Right lobe of liver (tissue), 4 donors: ENCODE results near the gene FBXL13.

Experiments
- CTCF ChIP-seq, 4 donors: fragments of 200-600 bp in 3 of 4; fragments of 450-650 bp in 1 of 4; IDR thresholded peaks; one replicate each; pipeline versions ENCODE4 v1.5.1 to v1.8.0; 2016 to 2022; ENCODE audit warnings: antibody characterized with exemption in 4 of 4, mild to moderate bottlenecking in 2 of 4
- POLR2A ChIP-seq: fragments of 450-650 bp; IDR thresholded peaks from one replicate; pipeline ENCODE4 v1.6.1; 2017; ENCODE audit warnings: antibody characterized with exemption, mild to moderate bottlenecking
- donor health status: DM: no; HTN: no; CAD: no.
- donor health status: DM: no; HTN: no; CAD: no.
- donor health status: DM: no; HTN: yes; CAD: no.

GRCh38 chr7:102866535-102867215 lies 207.9 kb downstream of the FBXL13 start:
- no peak for TF ChIP-seq POLR2A
- TF ChIP-seq CTCF (IDR thresholded peaks at IDR 0.05), result no peak
